GM18858 (cell line): Measurements from ENCODE around the gene UNC119.
"Not testable (repeated sequence)": the region's sequence is repeated elsewhere in the genome, so short reads cannot be mapped to it uniquely, and the experiment has no call there.

Source experiments
- ATAC-seq: cut with Tn5 transposase; IDR thresholded peaks from one replicate; pipeline ENCODE4 v1.9.1; 2021; ENCODE audit not compliant: unreplicated experiment

The UNC119 gene

DNA sequence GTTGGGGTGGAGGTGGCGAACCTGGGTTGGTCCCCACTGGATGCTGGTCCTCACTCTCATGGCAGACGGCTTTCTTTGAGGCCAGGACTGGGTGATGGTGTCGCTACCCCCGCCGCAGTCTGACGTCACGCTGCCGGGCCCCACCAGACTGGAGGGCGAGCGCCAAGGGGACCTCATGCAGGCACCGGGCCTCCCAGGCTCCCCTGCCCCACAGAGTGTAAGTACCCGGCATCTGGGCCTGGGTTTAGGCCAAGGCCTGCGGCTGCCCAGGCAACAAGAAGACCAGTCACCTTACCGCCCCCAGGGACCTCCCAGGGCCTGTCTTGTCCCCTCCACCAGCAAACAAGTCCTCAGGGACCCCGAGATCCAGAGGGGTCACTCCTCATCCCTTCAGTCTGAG lies 28.5 kb downstream of the UNC119 start:
- no peak for ATAC-seq

DNA sequence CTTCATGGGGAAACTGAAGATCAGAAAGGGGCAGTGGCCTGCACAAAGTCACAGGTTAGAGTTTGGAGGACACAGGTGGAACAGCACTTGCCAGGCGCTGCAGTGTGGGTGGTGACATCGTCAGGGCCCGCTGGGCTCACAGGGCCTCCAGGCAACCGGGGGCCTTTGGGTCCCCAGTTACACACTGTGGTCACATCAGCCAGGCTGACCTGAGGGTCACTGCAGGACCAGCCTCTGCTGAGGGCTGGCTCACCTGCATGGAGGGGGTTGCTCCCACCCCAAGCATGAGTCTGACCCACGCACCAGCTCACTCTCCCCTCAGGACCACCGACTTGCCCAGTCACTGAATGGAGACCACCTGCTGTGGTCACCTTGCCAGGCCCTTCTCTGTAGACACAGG lies 29.2 kb downstream of the UNC119 start:
- no peak for ATAC-seq

DNA sequence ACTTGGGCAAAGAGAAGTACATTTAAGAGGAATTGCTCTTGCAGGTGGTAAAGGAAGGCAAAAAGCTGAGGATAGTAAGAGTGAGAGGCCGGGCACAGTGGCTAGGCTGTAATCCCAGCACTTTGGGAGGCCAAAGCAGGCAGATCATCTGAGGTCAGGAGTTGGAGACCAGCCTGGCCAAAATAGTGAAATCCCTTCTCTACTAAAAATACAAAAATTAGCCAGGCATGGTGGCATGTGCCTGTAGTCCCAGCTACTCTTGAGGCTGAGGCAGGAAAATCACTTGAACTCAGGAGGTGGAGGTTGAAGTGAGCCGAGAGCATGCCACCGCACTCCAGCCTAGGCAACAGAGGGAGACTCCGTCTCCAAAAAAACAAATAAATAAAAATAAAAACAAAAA lies 30.1 kb downstream of the UNC119 start:
- not testable (repeated sequence) for ATAC-seq

GRCh38 chr17:28521311-28522085 lies 30.9 kb downstream of the UNC119 start:
- no peak for ATAC-seq

DNA sequence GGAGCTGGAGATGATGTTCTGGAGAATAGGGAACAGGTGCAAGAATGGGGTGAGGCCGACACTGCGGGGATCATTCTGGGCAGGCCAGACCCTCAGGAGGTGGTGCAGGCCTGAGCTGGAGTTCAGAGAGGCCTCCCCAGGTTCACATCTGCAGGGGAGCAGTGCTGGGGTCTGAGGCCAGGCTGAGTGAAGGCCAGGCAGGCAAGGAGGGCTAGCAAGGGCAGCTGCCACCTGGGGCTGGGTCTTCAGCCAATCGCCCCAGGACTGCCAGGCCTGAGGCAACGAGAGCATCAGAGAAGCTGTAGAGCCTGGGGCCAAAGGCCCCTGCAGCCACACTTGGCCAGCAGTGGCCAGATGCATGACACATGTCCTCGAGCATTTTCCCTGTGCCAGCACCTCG lies 31.7 kb downstream of the UNC119 start:
- ATAC-seq = no peak

- no peak for ATAC-seq
Measured at GRCh38 chr17:28519236-28519635, 33.2 kb downstream of the UNC119 start.

- ATAC-seq = no peak
Measured at GRCh38 chr17:28518578-28518977, 33.8 kb downstream of the UNC119 start.

GRCh38 chr17:28518132-28518531 lies 34.3 kb downstream of the UNC119 start:
- ATAC-seq = no peak

- ATAC-seq = no peak
Measured at GRCh38 chr17:28515518-28515917, 36.9 kb downstream of the UNC119 start.

DNA sequence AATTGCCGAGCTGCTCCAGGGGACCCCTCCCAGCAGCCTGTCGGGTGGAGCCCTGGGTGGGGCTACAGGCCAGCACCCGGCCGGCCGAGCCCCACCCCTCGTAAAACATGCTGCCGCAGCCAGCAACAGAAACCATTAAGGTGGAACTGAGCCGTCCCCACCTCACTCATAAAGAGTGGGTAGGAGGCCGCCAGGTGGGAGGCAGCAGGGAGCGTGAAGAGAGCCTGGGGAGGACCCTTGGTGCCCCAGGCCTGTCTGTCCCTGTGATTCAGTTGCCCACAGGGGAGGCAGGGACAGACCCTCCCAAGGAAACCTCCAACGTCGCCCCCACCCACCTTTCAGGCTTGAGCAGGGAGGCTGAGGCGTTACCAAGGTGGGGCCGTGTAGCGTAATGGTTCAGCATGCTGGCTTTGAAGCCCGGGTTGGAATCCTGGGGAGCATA lies 37.8 kb downstream of the UNC119 start:
- ATAC-seq = no peak

DNA sequence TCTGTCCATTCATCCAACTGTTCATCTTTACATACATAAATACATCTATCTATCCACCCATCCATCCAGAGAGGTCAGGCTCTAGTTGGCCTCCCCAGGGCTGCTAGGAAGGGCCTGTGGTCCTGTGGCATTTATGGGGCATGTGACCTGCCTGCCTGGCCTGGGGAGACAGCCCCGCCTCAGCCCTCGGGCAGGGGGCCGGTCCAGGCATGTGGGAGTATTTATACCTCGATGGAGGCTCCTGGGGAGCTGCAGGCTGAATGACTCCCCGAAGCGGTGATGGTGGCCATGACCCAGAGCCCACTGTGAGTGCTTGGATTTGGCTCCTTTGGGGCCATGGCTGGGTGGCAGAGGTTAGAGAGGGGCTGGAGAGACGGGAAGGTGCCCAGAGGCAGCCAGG lies 38.9 kb downstream of the UNC119 start:
- no peak for ATAC-seq

GRCh38 chr17:28511858-28512461 lies 40.5 kb downstream of the UNC119 start:
- ATAC-seq = no peak

- ATAC-seq = no peak
Measured at GRCh38 chr17:28509789-28510188, 42.6 kb downstream of the UNC119 start.

GRCh38 chr17:28508211-28508724 lies 44.2 kb downstream of the UNC119 start:
- ATAC-seq = no peak

GRCh38 chr17:28507567-28508203 lies 44.7 kb downstream of the UNC119 start:
- ATAC-seq = no peak

- ATAC-seq = no peak
Measured at GRCh38 chr17:28506763-28507487, 45.5 kb downstream of the UNC119 start.

DNA sequence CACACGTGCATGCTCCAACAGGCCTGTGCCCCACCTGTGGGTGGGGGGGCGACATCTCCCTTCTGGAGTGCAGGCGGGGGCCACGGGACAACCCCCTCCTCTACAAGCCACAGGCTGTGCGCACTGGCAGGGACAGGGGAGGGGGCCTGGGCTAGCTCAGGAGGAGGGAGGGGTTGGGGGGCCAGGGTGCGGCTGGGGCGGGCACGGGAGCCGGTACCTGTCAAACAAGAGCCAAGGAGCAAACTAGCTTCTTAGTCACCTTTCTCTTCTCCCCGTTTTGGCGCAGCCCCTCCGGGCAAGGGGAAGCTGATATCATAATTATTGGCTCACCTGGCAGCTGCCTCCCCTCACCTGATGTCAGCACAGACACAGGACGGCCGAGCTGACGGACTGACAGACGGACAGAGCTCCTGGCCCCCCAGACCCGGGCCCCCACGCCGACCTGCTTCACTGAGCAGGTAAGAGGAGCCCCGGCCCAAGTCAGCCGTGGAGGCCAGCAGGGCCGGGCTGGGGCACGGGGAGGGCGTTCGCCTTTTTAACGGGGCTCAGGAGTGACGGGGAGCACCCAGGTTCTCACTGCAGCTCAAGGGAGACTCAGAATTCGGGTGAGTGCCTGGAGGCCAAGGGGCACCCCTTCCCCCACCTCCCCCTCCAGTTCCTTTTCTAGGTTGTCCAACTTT lies 46.3 kb downstream of the UNC119 start, which contains the start of gene FOXN1:
Gene FOXN1, plus strand, starts transcription at position 363 of the 680 bp plus-strand sequence. CDS start 17,622 bp downstream, outside the sequence.
- ATAC-seq = no peak

DNA sequence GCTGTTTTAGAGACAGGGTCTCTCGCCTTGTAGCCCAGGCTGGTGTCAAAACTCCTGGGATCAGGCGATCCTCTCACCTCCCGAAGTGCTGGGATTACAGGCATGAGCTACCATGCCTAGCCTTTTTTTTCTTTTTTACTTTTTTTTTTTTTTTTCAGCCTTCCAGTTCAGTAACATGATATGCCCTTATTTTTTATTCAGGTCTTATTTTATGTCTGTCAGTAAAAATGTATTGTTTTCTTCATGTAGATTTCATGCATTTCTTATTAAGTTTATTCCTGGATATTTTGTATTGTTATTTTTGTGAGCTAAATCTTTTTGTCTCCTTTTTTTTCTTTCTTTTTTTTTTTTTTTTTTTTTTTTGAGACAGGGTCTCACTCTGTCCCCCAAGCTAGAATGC lies 49.0 kb downstream of the UNC119 start:
- no peak for ATAC-seq

- no peak for ATAC-seq
Measured at GRCh38 chr17:28501421-28502284, 50.8 kb downstream of the UNC119 start.
